Thyroid gland (tissue), 4 donors: ENCODE results near the gene CNOT10. TPM values are rescaled to one million over a fixed set of nuclear protein-coding genes. Genes with fewer than 3 reads are reported as not detected.
A peak's percentile ranks its signal among the peaks of the same experiment; 100 is the strongest.
"Not testable (repeated sequence)": the region's sequence is repeated elsewhere in the genome, so short reads cannot be mapped to it uniquely, and the experiment has no call there.

Experiments used
- DNase-seq, 2 donors: peaks; one replicate each; pipeline ENCODE4 v3.0.0-alpha.2; 2019
- H3K27ac ChIP-seq, 3 donors: fragments of 200-600 bp; sonication (generic); 1 replicate in 2 of 3; 2 replicates in 1 of 3; pipeline ENCODE4 v1.5.1; 2016 to 2019; ENCODE audit warnings: mild to moderate bottlenecking in 1 of 3, moderate library complexity in 1 of 3
- H3K27me3 ChIP-seq: fragments of 200-600 bp; sonication (generic); one replicate; pipeline ENCODE4 v1.5.1; 2019
- H3K36me3 ChIP-seq, 2 donors: fragments of 200-600 bp; sonication (generic); one replicate each; pipeline ENCODE4 v1.5.1; 2016 to 2019
- H3K4me1 ChIP-seq, 2 donors: fragments of 200-600 bp; sonication (generic); one replicate each; pipeline ENCODE4 v1.5.1; 2017 to 2019
- H3K4me3 ChIP-seq, 3 donors: fragments of 200-600 bp; sonication (generic); replicated peaks in 1 of 3; 1 replicate in 2 of 3; 2 replicates in 1 of 3; pipeline ENCODE4 v1.5.1; 2016; ENCODE audit warnings: mild to moderate bottlenecking in 1 of 3
- H3K9me3 ChIP-seq: fragments of 200-600 bp; sonication (generic); one replicate; pipeline ENCODE4 v1.5.1; 2017
- POLR2A ChIP-seq, 2 donors: fragments of 450-650 bp; IDR thresholded peaks; one replicate each; pipeline ENCODE4 v1.6.1; 2017; ENCODE audit warnings: antibody characterized with exemption in 2 of 2, mild to moderate bottlenecking in 2 of 2, moderate library complexity in 1 of 2
- WGBS, 2 donors: methylation state at CpG; one replicate each; pipeline ENCODE4 v1.1.5; 2017; 5-methylcytosine and 5-hydroxymethylcytosine counted together
- intact Hi-C: fragments of 100-400 bp; cut with DNase I; formaldehyde crosslinking; loops from one replicate; pipeline ENCODE4 v1.15.1; 2023
- total RNA-seq, 4 donors: library from RNA; depleted of rRNA; stranded (reverse); fragments of >200 nt; gene quantifications; one replicate each; pipeline ENCODE4 v1.2.3, GENCODE V29; 2016
- TF ChIP-seq, protein P1 (sequence below), 6 experiments: fragments of 200-600 bp in 3 of 6; fragments of 450-650 bp in 3 of 6; sonication (generic) in 3 of 6; IDR thresholded peaks; one replicate each; pipeline ENCODE4 v1.5.1; 2016 to 2019; ENCODE audit warnings: antibody characterized with exemption in 6 of 6, mild to moderate bottlenecking in 2 of 6, inconsistent platforms in 1 of 6, moderate library complexity in 1 of 6

The CNOT10 gene
- total RNA-seq, 4 donors from 2014 or later = 23.6 to 28.2 (median 26.8) TPM

DNA sequence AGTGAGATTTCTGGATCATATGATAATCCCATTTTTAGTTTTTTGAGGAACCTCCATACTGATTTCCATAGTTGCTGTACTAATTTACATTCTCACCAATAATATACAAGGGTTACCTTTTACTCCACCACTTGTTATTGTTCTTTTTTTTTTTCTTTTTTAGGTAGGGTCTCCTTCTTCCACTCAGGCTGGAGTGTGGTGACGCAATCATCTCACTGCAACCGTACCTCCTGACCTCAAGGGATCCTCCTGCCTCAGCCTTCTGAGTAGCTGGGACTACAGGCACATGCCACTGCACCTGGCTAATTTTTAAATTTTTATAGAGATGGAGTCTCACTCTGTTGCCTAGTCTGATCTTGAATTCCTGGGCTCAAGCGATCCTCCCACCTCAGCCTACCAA, 24.4 kb upstream of the CNOT10 start:
- no peak for DNase-seq
- no peak overlapping the region for H3K4me3 ChIP-seq
- WGBS, 2 donors = 78 to 91% methylated on average over 3 of the region's 3 CpGs
- H3K9me3 ChIP-seq = no peaks in the 10 kb centered on the region
- H3K27ac ChIP-seq = no peak overlapping the region
- no peaks in the 10 kb centered on the region for H3K27me3 ChIP-seq
- no peaks in the 10 kb centered on the region for H3K4me1 ChIP-seq
- no peaks in the 10 kb centered on the region for H3K36me3 ChIP-seq
- intact Hi-C loops = no loop called here
- no peak for TF ChIP-seq POLR2A (IDR thresholded peaks at IDR 0.05)
- TF ChIP-seq, protein P1, sequence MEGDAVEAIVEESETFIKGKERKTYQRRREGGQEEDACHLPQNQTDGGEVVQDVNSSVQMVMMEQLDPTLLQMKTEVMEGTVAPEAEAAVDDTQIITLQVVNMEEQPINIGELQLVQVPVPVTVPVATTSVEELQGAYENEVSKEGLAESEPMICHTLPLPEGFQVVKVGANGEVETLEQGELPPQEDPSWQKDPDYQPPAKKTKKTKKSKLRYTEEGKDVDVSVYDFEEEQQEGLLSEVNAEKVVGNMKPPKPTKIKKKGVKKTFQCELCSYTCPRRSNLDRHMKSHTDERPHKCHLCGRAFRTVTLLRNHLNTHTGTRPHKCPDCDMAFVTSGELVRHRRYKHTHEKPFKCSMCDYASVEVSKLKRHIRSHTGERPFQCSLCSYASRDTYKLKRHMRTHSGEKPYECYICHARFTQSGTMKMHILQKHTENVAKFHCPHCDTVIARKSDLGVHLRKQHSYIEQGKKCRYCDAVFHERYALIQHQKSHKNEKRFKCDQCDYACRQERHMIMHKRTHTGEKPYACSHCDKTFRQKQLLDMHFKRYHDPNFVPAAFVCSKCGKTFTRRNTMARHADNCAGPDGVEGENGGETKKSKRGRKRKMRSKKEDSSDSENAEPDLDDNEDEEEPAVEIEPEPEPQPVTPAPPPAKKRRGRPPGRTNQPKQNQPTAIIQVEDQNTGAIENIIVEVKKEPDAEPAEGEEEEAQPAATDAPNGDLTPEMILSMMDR (IDR thresholded peaks at IDR 0.05) = no peak

DNA sequence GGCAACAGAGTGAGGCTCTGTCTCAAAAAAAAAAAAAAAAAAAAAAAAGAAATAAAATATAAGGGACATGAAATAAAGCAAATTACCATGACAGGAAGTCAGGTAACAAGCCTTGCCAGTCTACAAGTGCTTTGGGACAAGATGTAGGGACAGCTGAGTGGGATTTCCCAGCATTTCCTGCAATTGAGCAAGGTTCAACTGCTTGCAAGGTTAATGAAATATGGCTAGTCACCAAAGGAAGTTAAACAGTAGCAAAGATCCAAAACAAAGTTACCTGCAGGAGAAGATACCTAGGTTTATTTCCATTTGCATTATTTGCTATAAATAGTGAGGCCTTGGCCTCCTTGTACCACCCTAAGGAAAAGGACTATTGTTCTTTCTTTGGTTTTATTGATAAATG, 22.3 kb upstream of the CNOT10 start:
- Histone ChIP-seq H3K27me3 (no peaks in the 10 kb centered on the region), H3K27ac (no peak overlapping the region), H3K9me3 (no peaks in the 10 kb centered on the region), H3K36me3 (no peaks in the 10 kb centered on the region), H3K4me1 (no peaks in the 10 kb centered on the region), H3K4me3 (no peak overlapping the region)
- DNase-seq = no peak
- TF ChIP-seq POLR2A (IDR thresholded peaks at IDR 0.05) = no peak
- TF ChIP-seq, protein P1 (IDR thresholded peaks at IDR 0.05) = no peak
- intact Hi-C loops = no loop called here

DNA sequence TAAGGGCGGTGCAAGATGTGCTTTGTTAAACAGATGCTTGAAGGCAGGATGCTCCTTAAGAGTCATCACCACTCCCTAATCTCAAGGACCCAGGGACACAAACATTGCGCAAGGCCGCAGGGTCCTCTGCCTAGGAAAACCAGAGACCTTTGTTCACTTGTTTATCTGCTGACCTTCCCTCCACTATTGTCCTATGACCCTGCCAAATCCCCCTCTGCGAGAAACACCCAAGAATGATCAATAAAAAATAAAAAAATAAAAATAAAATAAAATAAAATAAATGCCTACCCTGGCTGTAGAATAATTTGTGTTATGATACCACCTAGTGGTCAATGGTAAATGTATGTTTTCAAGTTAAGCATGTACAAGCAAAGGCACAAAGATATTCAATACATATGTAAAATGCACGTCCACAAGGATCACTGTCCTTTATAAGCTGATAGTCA, 20.3 kb upstream of the CNOT10 start:
- not testable (repeated sequence) for H3K27ac ChIP-seq, H3K27me3 ChIP-seq, H3K36me3 ChIP-seq, H3K4me1 ChIP-seq, H3K9me3 ChIP-seq, H3K4me3 ChIP-seq
- TF ChIP-seq, protein P1 (IDR thresholded peaks at IDR 0.05) = peak; percentile 26 to 83 (median 42)
- intact Hi-C loops = loop anchor here (5.0 kb wide), 1 partner anchor 157 kb away; no protein-coding TSS in a partner anchor
- 46 to 47% methylated on average over 4 to 5 of the region's 5 CpGs for WGBS, 2 donors
- DNase-seq = peak in 1 of 2 donors; percentile 14

DNA sequence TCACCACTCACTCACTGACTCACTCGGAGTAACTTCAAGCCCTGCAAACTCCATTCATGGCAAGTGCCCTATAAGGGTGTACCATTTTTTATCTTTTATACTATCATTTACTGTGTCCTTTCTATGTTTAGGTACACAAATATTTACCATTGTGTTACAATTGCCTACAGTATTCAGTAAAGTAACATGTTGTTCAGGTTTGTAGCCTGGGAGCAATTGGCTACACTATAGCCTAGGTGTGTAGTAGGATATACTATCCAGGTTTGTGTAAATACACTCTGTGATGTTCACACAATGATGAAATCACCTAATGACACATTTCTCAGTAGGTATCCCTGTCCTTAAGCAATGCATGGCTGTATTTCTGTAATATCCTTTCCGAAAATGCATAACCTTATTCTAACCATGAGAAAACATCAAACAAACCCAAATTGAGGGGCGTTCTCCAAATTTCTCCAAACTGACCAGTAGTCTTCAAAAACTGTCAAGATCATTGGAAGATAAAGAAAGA, 17.9 kb upstream of the CNOT10 start:
- TF ChIP-seq POLR2A (IDR thresholded peaks at IDR 0.05) = no peak
- TF ChIP-seq, protein P1 (IDR thresholded peaks at IDR 0.05) = no peak
- 89 to 93% methylated on average over 3 of the region's 3 CpGs for whole genome bisulfite sequencing, 2 donors
- Histone ChIP-seq H3K36me3 (no peaks in the 10 kb centered on the region), H3K9me3 (no peaks in the 10 kb centered on the region), H3K27me3 (no peaks in the 10 kb centered on the region), H3K4me3 (no peak overlapping the region), H3K27ac (no peak overlapping the region), H3K4me1 (no peaks in the 10 kb centered on the region)
- no peak for DNase-seq
- intact Hi-C loops = loop anchor here (5.0 kb wide), 1 partner anchor 160 kb away; no protein-coding TSS in a partner anchor

DNA sequence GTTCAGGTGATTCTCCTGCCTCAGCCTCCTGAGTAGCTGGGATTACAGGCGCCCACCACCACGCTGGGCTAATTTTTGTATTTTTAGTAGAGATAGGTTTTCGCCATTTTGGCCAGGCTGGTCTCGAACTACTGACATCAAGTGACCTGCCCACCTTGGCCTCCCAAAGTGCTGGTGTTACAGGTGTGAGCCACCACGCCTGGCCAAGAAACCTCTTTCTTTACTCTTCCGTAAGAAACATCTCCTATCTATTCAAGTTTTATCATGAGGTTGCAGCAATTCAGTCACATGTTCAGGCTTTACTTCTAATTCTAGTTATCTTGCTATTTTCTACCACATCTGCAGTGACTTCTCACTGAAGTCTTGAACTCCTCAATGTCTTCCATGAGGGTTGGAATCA, 15.8 kb upstream of the CNOT10 start:
- intact Hi-C loops = loop anchor here (5.0 kb wide), 1 partner anchor 162 kb away; no protein-coding TSS in a partner anchor

DNA sequence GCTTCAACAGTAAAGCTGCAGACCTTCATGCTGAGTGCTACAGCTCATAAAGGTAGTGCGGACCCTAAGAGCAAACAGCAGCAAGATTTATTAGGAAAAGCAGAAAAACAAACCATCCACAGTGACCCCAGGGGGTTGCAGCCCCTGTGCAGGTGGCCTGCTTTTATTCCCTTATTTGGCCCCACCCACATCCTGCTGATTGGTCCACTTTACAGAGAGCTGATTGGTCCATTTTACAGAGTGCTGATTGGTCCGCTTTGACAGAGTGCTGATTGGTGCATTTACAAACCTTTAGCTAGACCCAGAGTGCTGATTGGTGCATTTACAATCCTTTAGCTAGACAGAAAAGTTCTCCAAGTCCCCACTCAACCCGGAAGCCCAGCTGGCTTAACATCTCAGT, 11.3 kb upstream of the CNOT10 start:
- WGBS, 2 donors = 71 to 91% methylated on average over 3 of the region's 3 CpGs

More for the DNA sequence above, 15.8 kb upstream of the CNOT10 start:
- H3K4me3 ChIP-seq, H3K27ac ChIP-seq, H3K36me3 ChIP-seq, DNase-seq, H3K4me1 ChIP-seq, H3K9me3 ChIP-seq, H3K27me3 ChIP-seq: not testable (repeated sequence)
- 89 to 97% methylated on average over 6 of the region's 6 CpGs for WGBS, 2 donors

More for the DNA sequence above, 11.3 kb upstream of the CNOT10 start:
- H3K27me3 ChIP-seq, H3K36me3 ChIP-seq, intact Hi-C loops, H3K9me3 ChIP-seq, DNase-seq, H3K4me1 ChIP-seq, H3K4me3 ChIP-seq, H3K27ac ChIP-seq: not testable (repeated sequence)
